HG03064 (cell line): ENCODE measurements around the gene CD300E.
"Not testable (repeated sequence)": the region's sequence is repeated elsewhere in the genome, so short reads cannot be mapped to it uniquely, and the experiment has no call there.

Source experiments
- ATAC-seq: cut with Tn5 transposase; IDR thresholded peaks from one replicate; pipeline ENCODE4 v1.9.1; 2021; ENCODE audit warnings: low read depth; ENCODE audit not compliant: unreplicated experiment

CD300E gene

GRCh38 chr17:74601944-74602572 lies 21.5 kb downstream of the CD300E start:
- ATAC-seq = no peak

GRCh38 chr17:74599448-74599939 lies 24.0 kb downstream of the CD300E start:
- ATAC-seq = no peak

GRCh38 chr17:74599023-74599399 lies 24.5 kb downstream of the CD300E start:
- ATAC-seq = no peak

GRCh38 chr17:74598346-74599022 lies 25.1 kb downstream of the CD300E start:
- no peak for ATAC-seq

- ATAC-seq = no peak
Measured at GRCh38 chr17:74597069-74597790, 26.3 kb downstream of the CD300E start.

- no peak for ATAC-seq
Measured at GRCh38 chr17:74595037-74595750, 28.3 kb downstream of the CD300E start.

GRCh38 chr17:74592087-74592990 lies 31.2 kb downstream of the CD300E start, which contains the start of gene CD300LD:
CD300LD (minus strand) TSS chr17:74592283; CDS start chr17:74592202, 81 bp downstream.
- no peak for ATAC-seq

- ATAC-seq = no peak
Measured at GRCh38 chr17:74591503-74591902, 32.0 kb downstream of the CD300E start.

- no peak for ATAC-seq
Measured at GRCh38 chr17:74585711-74586110, 37.8 kb downstream of the CD300E start.

- no peak for ATAC-seq
Measured at GRCh38 chr17:74584292-74585060, 39.1 kb downstream of the CD300E start.

- ATAC-seq = no peak
Measured at GRCh38 chr17:74582633-74583032, 40.9 kb downstream of the CD300E start.

- ATAC-seq = no peak
Measured at GRCh38 chr17:74579900-74580299, 43.6 kb downstream of the CD300E start.

GRCh38 chr17:74578979-74579378 lies 44.6 kb downstream of the CD300E start:
- ATAC-seq = no peak

- no peak for ATAC-seq
Measured at GRCh38 chr17:74574489-74575142, 48.9 kb downstream of the CD300E start.

- not testable (repeated sequence) for ATAC-seq
Measured at GRCh38 chr17:74573635-74574034, 49.9 kb downstream of the CD300E start.

GRCh38 chr17:74573169-74573568 lies 50.4 kb downstream of the CD300E start:
- no peak for ATAC-seq

GRCh38 chr17:74571621-74572270 lies 51.8 kb downstream of the CD300E start:
- ATAC-seq = no peak
